ENCODE results near the gene FRRS1L.
"Not testable (repeated sequence)": the region's sequence is repeated elsewhere in the genome, so short reads cannot be mapped to it uniquely, and the experiment has no call there.

FRRS1L gene

GRCh38 chr9:109138421-109138820 is 28.6 kb downstream of the FRRS1L start:
- no peak overlapping the region for H3K4me3 ChIP-seq (ENCODE audit: low read depth, low read length)
- no peak for TF ChIP-seq CTCF (IDR thresholded peaks at IDR 0.05; ENCODE audit: low read depth, low read length, missing control alignments)
- no peak for DNase-seq (ENCODE audit: low read depth)

- no peak for DNase-seq (ENCODE audit: low read depth)
- no peak overlapping the region for H3K4me3 ChIP-seq (ENCODE audit: low read depth, low read length)
- TF ChIP-seq CTCF (IDR thresholded peaks at IDR 0.05; ENCODE audit: low read depth, low read length, missing control alignments): no peak
Measured at GRCh38 chr9:109134167-109134578, 32.9 kb downstream of the FRRS1L start.

- TF ChIP-seq CTCF (IDR thresholded peaks at IDR 0.05; ENCODE audit: low read depth, low read length, missing control alignments): no peak
- DNase-seq (ENCODE audit: low read depth): no peak
- H3K4me3 ChIP-seq (ENCODE audit: low read depth, low read length): no peak overlapping the region
Measured at GRCh38 chr9:109133533-109133932, 33.5 kb downstream of the FRRS1L start.

- TF ChIP-seq CTCF (IDR thresholded peaks at IDR 0.05; ENCODE audit: low read depth, low read length, missing control alignments): no peak
- no peak for DNase-seq (ENCODE audit: low read depth)
Measured at GRCh38 chr9:109132567-109133021, 34.5 kb downstream of the FRRS1L start.

GRCh38 chr9:109129470-109130197 is 37.4 kb downstream of the FRRS1L start:
- H3K4me3 ChIP-seq (ENCODE audit: low read depth, low read length): no peak overlapping the region
- TF ChIP-seq CTCF (IDR thresholded peaks at IDR 0.05; ENCODE audit: low read depth, low read length, missing control alignments): no peak
- DNase-seq (ENCODE audit: low read depth): no peak

More at GRCh38 chr9:109132567-109133021, 34.5 kb downstream of the FRRS1L start:
- H3K4me3 ChIP-seq (ENCODE audit: low read depth, low read length): no peak overlapping the region

GRCh38 chr9:109126671-109127070 is 40.4 kb downstream of the FRRS1L start:
- not testable (repeated sequence) for H3K4me3 ChIP-seq (ENCODE audit: low read depth, low read length); DNase-seq (ENCODE audit: low read depth)

- DNase-seq (ENCODE audit: low read depth): no peak
- no peak overlapping the region for H3K4me3 ChIP-seq (ENCODE audit: low read depth, low read length)
- TF ChIP-seq CTCF (IDR thresholded peaks at IDR 0.05; ENCODE audit: low read depth, low read length, missing control alignments): no peak
Measured at GRCh38 chr9:109124121-109124520, 42.9 kb downstream of the FRRS1L start.
